SK-N-SH treated with all-trans-retinoic acid at 6 μM for 48 hours (cell line): ENCODE data around the gene SHB.
"Not testable (repeated sequence)": the region's sequence is repeated elsewhere in the genome, so short reads cannot be mapped to it uniquely, and the experiment has no call there.

Experiments
- ESRRG ChIP-seq: fragments of 250-450 bp; sonication (Bioruptor Pico); IDR thresholded peaks from 2 replicates; pipeline ENCODE4 v1.6.1; 2021; ENCODE audit warnings: mild to moderate bottlenecking
- TCF4 ChIP-seq: fragments of 250-450 bp; sonication (Bioruptor Pico); IDR thresholded peaks from 2 replicates; pipeline ENCODE4 v1.8.0; 2021; ENCODE audit warnings: mild to moderate bottlenecking, moderate library complexity, borderline replicate concordance
- ZFP3 ChIP-seq: fragments of 250-450 bp; sonication (Bioruptor Pico); IDR thresholded peaks from 2 replicates; pipeline ENCODE4 v1.5.0; 2020; ENCODE audit warnings: mild to moderate bottlenecking, moderate library complexity
- ZFP30 ChIP-seq: fragments of 450-650 bp; formaldehyde crosslinking; IDR thresholded peaks from 2 replicates; pipeline ENCODE4 v1.5.0; 2022; ENCODE audit warnings: mild to moderate bottlenecking, moderate library complexity
- TF ChIP-seq, protein P1 (sequence below): fragments of 250-450 bp; sonication (Bioruptor Pico); IDR thresholded peaks from 2 replicates; pipeline ENCODE4 v1.5.1; 2021; ENCODE audit warnings: mild to moderate bottlenecking, moderate library complexity

DNA sequence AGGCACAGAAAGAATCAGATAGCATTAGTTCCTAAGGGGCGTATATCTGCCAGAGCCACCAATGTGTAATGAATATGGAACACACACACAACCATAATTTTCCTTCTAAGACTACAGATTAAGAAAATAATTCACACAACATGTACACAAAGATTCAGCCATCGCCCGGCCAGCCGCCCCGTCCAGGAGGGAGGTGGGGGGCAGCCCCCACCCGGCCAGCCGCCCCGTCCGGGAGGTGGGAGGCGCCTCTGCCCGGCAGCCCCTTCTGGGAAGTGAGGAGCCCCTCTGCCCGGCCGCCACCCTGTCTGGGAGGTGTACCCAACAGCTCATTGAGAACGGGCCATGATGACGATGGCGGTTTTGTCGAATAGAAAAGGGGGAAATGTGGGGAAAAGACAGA lies 178.0 kb downstream of the SHB start:
- TF ChIP-seq ZFP30, ZFP3, ESRRG, TCF4 (CRISPR knock-in tag): not testable (repeated sequence)
- TF ChIP-seq, protein P1, sequence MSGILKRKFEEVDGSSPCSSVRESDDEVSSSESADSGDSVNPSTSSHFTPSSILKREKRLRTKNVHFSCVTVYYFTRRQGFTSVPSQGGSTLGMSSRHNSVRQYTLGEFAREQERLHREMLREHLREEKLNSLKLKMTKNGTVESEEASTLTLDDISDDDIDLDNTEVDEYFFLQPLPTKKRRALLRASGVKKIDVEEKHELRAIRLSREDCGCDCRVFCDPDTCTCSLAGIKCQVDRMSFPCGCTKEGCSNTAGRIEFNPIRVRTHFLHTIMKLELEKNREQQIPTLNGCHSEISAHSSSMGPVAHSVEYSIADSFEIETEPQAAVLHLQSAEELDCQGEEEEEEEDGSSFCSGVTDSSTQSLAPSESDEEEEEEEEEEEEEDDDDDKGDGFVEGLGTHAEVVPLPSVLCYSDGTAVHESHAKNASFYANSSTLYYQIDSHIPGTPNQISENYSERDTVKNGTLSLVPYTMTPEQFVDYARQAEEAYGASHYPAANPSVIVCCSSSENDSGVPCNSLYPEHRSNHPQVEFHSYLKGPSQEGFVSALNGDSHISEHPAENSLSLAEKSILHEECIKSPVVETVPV (CRISPR knock-in tag) = not testable (repeated sequence)
